ENCODE data around the gene PAK1IP1. TPM values are rescaled to one million over a fixed set of nuclear protein-coding genes. Genes with fewer than 3 reads are reported as not detected.
A peak's percentile ranks its signal among the peaks of the same experiment; 100 is the strongest.
"Not testable (repeated sequence)": the region's sequence is repeated elsewhere in the genome, so short reads cannot be mapped to it uniquely, and the experiment has no call there.

Gene PAK1IP1
- total RNA-seq, 5 donors from 2014 or later (not counting 1 experiment from before 2014, with no cell fraction given), result 5.2 to 10.2 (median 7.4) TPM

DNA sequence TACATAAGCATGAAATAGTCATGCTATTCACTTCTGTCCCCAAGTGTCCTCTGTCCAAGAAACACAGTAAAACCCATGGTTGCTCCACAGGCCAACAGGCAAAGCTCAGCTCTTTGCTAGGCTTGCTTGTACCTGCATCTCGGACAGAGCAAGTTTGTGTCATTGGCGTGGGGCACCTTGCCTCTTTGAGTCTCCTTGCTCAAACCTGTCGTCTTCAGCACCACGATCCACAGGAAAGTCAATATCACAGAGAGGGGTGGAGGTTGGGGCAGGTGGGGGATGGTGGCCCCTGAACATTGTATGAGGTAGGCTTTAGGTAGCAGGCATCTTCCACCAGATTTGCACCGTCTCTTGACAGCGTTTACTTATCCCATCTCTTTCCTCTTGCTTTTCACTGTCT, 48.7 kb downstream of the PAK1IP1 start:
- Histone ChIP-seq H3K4me3 (ENCODE audit: control insufficient read depth in 1 of 2, extremely low read depth in 1 of 2, low read length in 1 of 2) (no peak overlapping the region), H3K4me1 (ENCODE audit: control insufficient read depth in 1 of 2, extremely low read depth in 1 of 2, insufficient read depth in 2 of 2, low read length in 2 of 2) (peaks cover 11 to 16% of the 10 kb centered on the region in 2 experiments), H3K36me3 (ENCODE audit: control insufficient read depth in 2 of 2, extremely low read depth in 1 of 2, insufficient read depth in 1 of 2, low read length in 1 of 2) (no peaks in the 10 kb centered on the region), H3K27ac (ENCODE audit: low read length) (no peak overlapping the region), H3K9me3 (no peaks in the 10 kb centered on the region), H3K27me3 (replicated peaks in 1 of 2; ENCODE audit: control insufficient read depth in 2 of 2, extremely low read depth in 1 of 2, insufficient read depth in 2 of 2, low read length in 1 of 2) (peaks cover 0 to 5% of the 10 kb centered on the region in 2 experiments)
- Mint-ChIP-seq H3K9me3 (no peaks in the 10 kb centered on the region), H3K4me3 (no peak overlapping the region), H3K4me1 (peaks cover 14 to 29% (median 25%) of the 10 kb centered on the region in 3 donors), H3K27ac (no peak overlapping the region), H3K27me3 (no peaks in the 10 kb centered on the region), H3K36me3 (no peaks in the 10 kb centered on the region)
- POLR2A ChIA-PET, result no interaction called here
- WGBS (ENCODE audit: insufficient coverage), result 86% methylated on average over 1 of the region's 6 CpGs
- ATAC-seq (replicated peaks in 1 of 4) (no peak), DNase-seq (no peak)
- CTCF ChIA-PET, result no interaction called here

DNA sequence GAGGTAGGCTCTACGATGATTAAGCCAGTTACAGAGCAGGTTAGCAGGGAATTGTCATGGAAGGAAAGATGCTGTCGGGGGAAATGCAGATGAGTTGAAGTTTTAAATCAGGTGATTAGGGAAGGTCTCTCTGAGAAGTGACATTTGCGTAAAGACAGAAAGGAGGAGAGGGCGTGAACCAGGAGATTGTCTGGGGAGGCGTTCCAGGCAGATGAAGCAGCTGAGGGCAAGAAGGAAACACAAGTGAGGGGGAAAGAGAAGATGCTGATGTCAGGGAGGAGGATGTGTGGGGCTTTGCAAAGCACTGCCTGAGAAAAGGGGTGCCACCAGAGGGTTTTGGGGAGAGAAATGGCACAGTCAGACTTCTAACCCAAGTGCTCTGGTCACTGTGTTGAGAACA, 50.3 kb downstream of the PAK1IP1 start:
- Mint-ChIP-seq H3K4me3 (peak overlapping the region in 1 of 3 donors; percentile 3), H3K27ac (peak overlapping the region in 1 of 2 donors; percentile 1), H3K4me1 (peaks cover 27 to 45% (median 41%) of the 10 kb centered on the region in 3 donors), H3K36me3 (peaks cover 4% of the 10 kb centered on the region), H3K27me3 (no peaks in the 10 kb centered on the region), H3K9me3 (no peaks in the 10 kb centered on the region)
- H3K36me3 ChIP-seq (ENCODE audit: control insufficient read depth in 2 of 2, extremely low read depth in 1 of 2, insufficient read depth in 1 of 2, low read length in 1 of 2), result peaks cover 0 to 5% of the 10 kb centered on the region in 2 donors
- H3K27ac ChIP-seq (ENCODE audit: low read length), result no peak overlapping the region
- WGBS (ENCODE audit: insufficient coverage), result 99% methylated on average over 4 of the region's 5 CpGs
- no peaks in the 10 kb centered on the region for H3K27me3 ChIP-seq (replicated peaks in 1 of 2; ENCODE audit: control insufficient read depth in 2 of 2, extremely low read depth in 1 of 2, insufficient read depth in 2 of 2, low read length in 1 of 2)
- H3K9me3 ChIP-seq, result no peaks in the 10 kb centered on the region
- H3K4me3 ChIP-seq (ENCODE audit: control insufficient read depth in 1 of 2, extremely low read depth in 1 of 2, low read length in 1 of 2), result no peak overlapping the region
- H3K4me1 ChIP-seq (ENCODE audit: control insufficient read depth in 1 of 2, extremely low read depth in 1 of 2, insufficient read depth in 2 of 2, low read length in 2 of 2), result peaks cover 14 to 31% of the 10 kb centered on the region in 2 experiments
- ATAC-seq (replicated peaks in 1 of 4) (no peak), DNase-seq (no peak)
- CTCF ChIA-PET, result no interaction called here
- POLR2A ChIA-PET, result no interaction called here

DNA sequence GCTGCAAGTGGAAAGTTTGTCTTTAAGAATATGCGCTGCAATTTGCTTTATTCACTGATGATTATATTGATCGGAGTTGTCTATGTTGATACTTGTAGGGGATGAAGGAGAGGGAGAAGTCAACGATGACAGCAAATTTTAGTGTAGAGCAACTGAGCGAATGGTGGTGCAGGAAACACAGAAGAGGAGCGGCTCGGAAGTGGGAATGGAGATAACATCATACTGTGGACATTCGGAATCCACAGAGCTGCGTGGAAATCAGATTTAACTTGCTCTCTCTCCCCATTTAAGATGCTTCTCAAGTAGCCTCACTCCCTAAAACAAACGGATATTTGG, 52.1 kb downstream of the PAK1IP1 start:
- H3K36me3 ChIP-seq (ENCODE audit: control insufficient read depth in 2 of 2, extremely low read depth in 1 of 2, insufficient read depth in 1 of 2, low read length in 1 of 2), result peaks cover 0 to 13% of the 10 kb centered on the region in 2 donors
- Mint-ChIP-seq H3K27me3 (no peaks in the 10 kb centered on the region), H3K9me3 (no peaks in the 10 kb centered on the region), H3K4me3 (peak overlapping the region; percentile 95 to 96 (median 96)), H3K4me1 (peaks cover 43 to 63% (median 59%) of the 10 kb centered on the region in 3 donors), H3K27ac (peak overlapping the region; percentile 95 to 96), H3K36me3 (peaks cover 15% of the 10 kb centered on the region)
- no peaks in the 10 kb centered on the region for H3K27me3 ChIP-seq (replicated peaks in 1 of 2; ENCODE audit: control insufficient read depth in 2 of 2, extremely low read depth in 1 of 2, insufficient read depth in 2 of 2, low read length in 1 of 2)
- no peaks in the 10 kb centered on the region for H3K9me3 ChIP-seq
- peak overlapping the region; percentile 42 for H3K27ac ChIP-seq (ENCODE audit: low read length)
- DNase-seq (no peak), ATAC-seq (replicated peaks in 1 of 4) (no peak)
- CTCF ChIA-PET, result interaction anchor here (0.9 to 2.2 kb wide), 4 partner anchors 13 to 350 kb away, joined by 3 to 8 read pairs (median 3); no protein-coding TSS in a partner anchor
- peaks cover 14 to 42% of the 10 kb centered on the region in 2 experiments for H3K4me1 ChIP-seq (ENCODE audit: control insufficient read depth in 1 of 2, extremely low read depth in 1 of 2, insufficient read depth in 2 of 2, low read length in 2 of 2)
- POLR2A ChIA-PET, result interaction anchor here (0.6 to 0.9 kb wide), 4 partner anchors 14 to 90 kb away, joined by 3 to 6 read pairs (median 4); partner anchors contain the start of genes C6orf52 (in 1 of the 2) and PAK1IP1 (in 1 of the 2)
- peak overlapping the region; percentile 82 to 92 for H3K4me3 ChIP-seq (ENCODE audit: control insufficient read depth in 1 of 2, extremely low read depth in 1 of 2, low read length in 1 of 2)
- WGBS (ENCODE audit: insufficient coverage), result 54% methylated on average over 4 of the region's 9 CpGs

DNA sequence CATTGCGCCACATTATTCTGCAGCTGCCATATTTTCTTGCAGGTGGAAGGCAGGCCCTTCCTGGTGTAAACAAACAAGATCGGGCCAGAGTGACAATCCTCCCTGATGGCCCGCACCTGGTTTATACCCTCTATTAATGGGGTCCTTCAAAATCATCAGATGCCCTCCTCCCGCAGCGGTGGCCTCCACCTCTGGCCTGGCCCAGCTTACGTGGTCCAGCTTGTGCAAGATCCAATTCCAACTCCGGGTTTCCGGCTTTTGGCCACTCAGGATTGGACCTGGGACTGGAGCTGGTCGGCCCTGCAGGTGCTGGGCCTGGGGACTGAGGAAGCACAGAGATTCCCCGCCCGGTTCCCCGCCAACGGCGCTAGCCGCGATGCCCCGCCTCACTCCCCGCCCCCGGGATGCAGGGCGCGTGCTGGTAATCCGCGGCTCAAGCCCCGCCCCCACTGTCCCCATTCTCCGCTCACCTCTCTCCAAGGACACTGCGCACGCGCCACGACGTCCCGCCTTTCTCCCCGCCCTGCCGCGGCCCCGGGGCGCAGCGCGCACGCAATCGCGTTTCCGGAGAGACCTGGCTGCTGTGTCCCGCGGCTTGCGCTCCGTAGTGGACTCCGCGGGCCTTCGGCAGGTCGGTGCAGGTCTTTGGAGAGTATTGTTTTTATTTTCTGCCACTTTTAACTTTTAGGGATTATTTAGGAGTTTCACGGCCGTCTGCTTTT, 52.6 kb downstream of the PAK1IP1 start, which contains the start of gene TMEM14B:
TMEM14B (plus strand) TSS at position 555 of the 722 bp plus-strand sequence. CDS start 1,441 bp downstream, outside the sequence.
- peaks cover 46 to 66% (median 64%) of the 10 kb centered on the region in 3 donors for H3K4me1 Mint-ChIP-seq

DNA sequence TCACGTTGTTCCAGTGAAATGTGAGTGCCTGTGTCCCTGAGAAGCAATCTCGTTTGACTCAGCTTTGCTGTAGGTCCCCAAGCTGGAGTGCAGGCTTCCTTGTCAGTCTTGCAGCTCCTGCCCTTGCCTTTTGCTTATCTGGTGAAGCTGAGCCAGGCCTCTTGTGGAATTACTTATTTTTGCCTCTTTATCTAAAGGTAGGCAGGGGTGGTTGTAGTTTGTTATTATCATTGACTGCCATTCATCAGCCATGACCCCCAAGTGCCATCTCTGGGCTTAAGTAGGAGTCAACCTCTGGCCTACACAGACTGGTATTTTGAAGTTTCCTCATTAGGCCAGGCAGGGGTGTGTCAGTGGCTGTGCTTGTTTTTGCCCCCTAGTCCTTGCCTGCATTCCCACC, 55.0 kb downstream of the PAK1IP1 start:
- no peaks in the 10 kb centered on the region for H3K27me3 Mint-ChIP-seq
- H3K27ac Mint-ChIP-seq, result peak overlapping the region in 1 of 2 donors; percentile 21
- H3K4me1 Mint-ChIP-seq, result peaks cover 62 to 82% (median 81%) of the 10 kb centered on the region in 3 donors
- Histone ChIP-seq H3K27ac (ENCODE audit: low read length) (no peak overlapping the region), H3K27me3 (replicated peaks in 1 of 2; ENCODE audit: control insufficient read depth in 2 of 2, extremely low read depth in 1 of 2, insufficient read depth in 2 of 2, low read length in 1 of 2) (no peaks in the 10 kb centered on the region), H3K4me1 (ENCODE audit: control insufficient read depth in 1 of 2, extremely low read depth in 1 of 2, insufficient read depth in 2 of 2, low read length in 2 of 2) (peaks cover 14 to 51% of the 10 kb centered on the region in 2 experiments), H3K9me3 (no peaks in the 10 kb centered on the region), H3K4me3 (ENCODE audit: control insufficient read depth in 1 of 2, extremely low read depth in 1 of 2, low read length in 1 of 2) (no peak overlapping the region), H3K36me3 (ENCODE audit: control insufficient read depth in 2 of 2, extremely low read depth in 1 of 2, insufficient read depth in 1 of 2, low read length in 1 of 2) (peaks cover 4 to 34% of the 10 kb centered on the region in 2 donors)
- ATAC-seq (replicated peaks in 1 of 4) (no peak), DNase-seq (no peak)
- 89% methylated on average over 2 of the region's 2 CpGs for WGBS (ENCODE audit: insufficient coverage)
- peaks cover 33% of the 10 kb centered on the region for H3K36me3 Mint-ChIP-seq
- peak overlapping the region; percentile 8 to 96 (median 57) for H3K4me3 Mint-ChIP-seq
- CTCF ChIA-PET, result no interaction called here
- no peaks in the 10 kb centered on the region for H3K9me3 Mint-ChIP-seq
- POLR2A ChIA-PET, result no interaction called here

More for the DNA sequence above, 52.6 kb downstream of the PAK1IP1 start, which contains the start of gene TMEM14B:
- no peaks in the 10 kb centered on the region for H3K9me3 Mint-ChIP-seq
- peak; percentile 97 to 100 (median 99) for DNase-seq
- peak within 1 kb of the TSS; percentile 82 to 92 for H3K4me3 ChIP-seq (ENCODE audit: control insufficient read depth in 1 of 2, extremely low read depth in 1 of 2, low read length in 1 of 2)
- peaks cover 14 to 46% of the 10 kb centered on the region in 2 experiments for H3K4me1 ChIP-seq (ENCODE audit: control insufficient read depth in 1 of 2, extremely low read depth in 1 of 2, insufficient read depth in 2 of 2, low read length in 2 of 2)
- peak within 1 kb of the TSS; percentile 95 to 96 for H3K27ac Mint-ChIP-seq
- no peaks in the 10 kb centered on the region for H3K9me3 ChIP-seq
- no peaks in the 10 kb centered on the region for H3K27me3 ChIP-seq (replicated peaks in 1 of 2; ENCODE audit: control insufficient read depth in 2 of 2, extremely low read depth in 1 of 2, insufficient read depth in 2 of 2, low read length in 1 of 2)
- peak within 1 kb of the TSS; percentile 95 to 96 (median 96) for H3K4me3 Mint-ChIP-seq
- peaks cover 15% of the 10 kb centered on the region for H3K36me3 Mint-ChIP-seq
- peaks cover under 1 to 13% of the 10 kb centered on the region in 2 donors for H3K36me3 ChIP-seq (ENCODE audit: control insufficient read depth in 2 of 2, extremely low read depth in 1 of 2, insufficient read depth in 1 of 2, low read length in 1 of 2)
- H3K27me3 Mint-ChIP-seq, result no peaks in the 10 kb centered on the region
- ChIA-PET CTCF (interaction anchor here (0.6 to 2.2 kb wide), 6 partner anchors 13 to 1544 kb away, joined by 3 to 8 read pairs (median 4); partner anchors contain the start of genes C6orf52 (in 1 of the 2) and PAK1IP1 (in 1 of the 2)), POLR2A (interaction anchor here (0.7 to 0.9 kb wide), 3 partner anchors 14 to 90 kb away, joined by 3 to 6 read pairs (median 3); partner anchors contain the start of genes C6orf52 (in 1 of the 2) and PAK1IP1 (in 1 of the 2))
- peak; percentile 96 to 98 (median 96) for ATAC-seq (replicated peaks in 1 of 4)
- peak within 1 kb of the TSS; percentile 65 for H3K27ac ChIP-seq (ENCODE audit: low read length)
- whole genome bisulfite sequencing (ENCODE audit: insufficient coverage), result 2% methylated on average over 35 of the region's 52 CpGs

DNA sequence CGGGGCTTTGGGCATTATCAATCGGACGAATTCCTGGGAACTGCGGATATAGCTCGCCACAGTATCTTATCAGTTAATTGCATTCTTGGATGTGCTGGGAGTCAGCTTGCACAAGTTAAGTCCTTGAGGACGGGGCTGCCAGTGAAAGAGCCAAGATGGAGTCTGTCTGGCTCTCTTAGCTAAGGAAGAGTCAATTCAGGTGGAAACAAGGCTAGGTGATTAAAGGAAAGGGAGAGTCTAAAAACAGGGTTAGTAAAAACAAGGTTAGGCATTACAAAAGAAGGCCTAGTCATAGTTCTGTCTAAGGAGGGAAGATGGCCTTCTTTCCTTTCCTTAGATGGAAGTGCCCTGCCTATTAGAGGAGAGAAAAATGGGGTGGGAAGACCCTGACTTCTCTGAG, 55.8 kb downstream of the PAK1IP1 start:
- H3K36me3 ChIP-seq (ENCODE audit: control insufficient read depth in 2 of 2, extremely low read depth in 1 of 2, insufficient read depth in 1 of 2, low read length in 1 of 2), result peaks cover 4 to 42% of the 10 kb centered on the region in 2 donors
- H3K27me3 Mint-ChIP-seq; CTCF ChIA-PET; H3K27ac ChIP-seq (ENCODE audit: low read length); POLR2A ChIA-PET; DNase-seq; H3K9me3 ChIP-seq; H3K4me3 ChIP-seq (ENCODE audit: control insufficient read depth in 1 of 2, extremely low read depth in 1 of 2, low read length in 1 of 2); H3K9me3 Mint-ChIP-seq; ATAC-seq (replicated peaks in 1 of 4); H3K27ac Mint-ChIP-seq; H3K27me3 ChIP-seq (replicated peaks in 1 of 2; ENCODE audit: control insufficient read depth in 2 of 2, extremely low read depth in 1 of 2, insufficient read depth in 2 of 2, low read length in 1 of 2): not testable (repeated sequence)
- 94% methylated on average over 2 of the region's 6 CpGs for WGBS (ENCODE audit: insufficient coverage)
- H3K4me3 Mint-ChIP-seq, result peak overlapping the region in 1 of 3 donors; percentile 96
- peaks cover 42% of the 10 kb centered on the region for H3K36me3 Mint-ChIP-seq
- H3K4me1 Mint-ChIP-seq, result peaks cover 71 to 89% (median 81%) of the 10 kb centered on the region in 3 donors
- peaks cover 14 to 51% of the 10 kb centered on the region in 2 experiments for H3K4me1 ChIP-seq (ENCODE audit: control insufficient read depth in 1 of 2, extremely low read depth in 1 of 2, insufficient read depth in 2 of 2, low read length in 2 of 2)

Data from T-cell (primary cell).